ENCODE measurements around the gene FAM204A.

DNA sequence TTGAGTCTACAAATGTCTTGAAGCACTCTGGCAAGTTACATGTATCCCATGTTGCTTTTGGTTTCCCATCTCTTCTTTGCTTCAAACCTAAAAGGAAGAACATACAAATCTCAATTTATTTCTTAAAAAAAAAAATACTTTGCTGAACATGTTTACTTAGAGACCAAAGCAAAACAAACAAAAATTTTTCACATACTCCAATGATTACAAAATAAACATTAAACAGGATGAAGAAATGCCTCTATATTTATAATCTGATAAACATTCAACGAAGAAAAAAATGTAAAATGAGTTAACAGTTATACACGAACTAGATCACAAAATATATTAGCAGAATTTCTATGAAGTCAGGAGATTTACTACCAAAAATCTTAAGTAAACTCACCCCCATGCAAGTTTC is 31.3 kb downstream of the FAM204A start:
- TF ChIP-seq, protein P1, sequence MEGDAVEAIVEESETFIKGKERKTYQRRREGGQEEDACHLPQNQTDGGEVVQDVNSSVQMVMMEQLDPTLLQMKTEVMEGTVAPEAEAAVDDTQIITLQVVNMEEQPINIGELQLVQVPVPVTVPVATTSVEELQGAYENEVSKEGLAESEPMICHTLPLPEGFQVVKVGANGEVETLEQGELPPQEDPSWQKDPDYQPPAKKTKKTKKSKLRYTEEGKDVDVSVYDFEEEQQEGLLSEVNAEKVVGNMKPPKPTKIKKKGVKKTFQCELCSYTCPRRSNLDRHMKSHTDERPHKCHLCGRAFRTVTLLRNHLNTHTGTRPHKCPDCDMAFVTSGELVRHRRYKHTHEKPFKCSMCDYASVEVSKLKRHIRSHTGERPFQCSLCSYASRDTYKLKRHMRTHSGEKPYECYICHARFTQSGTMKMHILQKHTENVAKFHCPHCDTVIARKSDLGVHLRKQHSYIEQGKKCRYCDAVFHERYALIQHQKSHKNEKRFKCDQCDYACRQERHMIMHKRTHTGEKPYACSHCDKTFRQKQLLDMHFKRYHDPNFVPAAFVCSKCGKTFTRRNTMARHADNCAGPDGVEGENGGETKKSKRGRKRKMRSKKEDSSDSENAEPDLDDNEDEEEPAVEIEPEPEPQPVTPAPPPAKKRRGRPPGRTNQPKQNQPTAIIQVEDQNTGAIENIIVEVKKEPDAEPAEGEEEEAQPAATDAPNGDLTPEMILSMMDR (conservative IDR thresholded peaks at IDR 0.05; ENCODE audit: low read depth, low read length): no peak
- no peak for TF ChIP-seq EZH2phosphoT487 (IDR thresholded peaks at IDR 0.05; ENCODE audit: borderline replicate concordance, low read length)
